ENCODE results near the gene C14orf180. TPM values are rescaled to one million over a fixed set of nuclear protein-coding genes. Genes with fewer than 3 reads are reported as not detected.

C14orf180 gene
- total RNA-seq, 1 experiment from 2014 or later: not detected

DNA sequence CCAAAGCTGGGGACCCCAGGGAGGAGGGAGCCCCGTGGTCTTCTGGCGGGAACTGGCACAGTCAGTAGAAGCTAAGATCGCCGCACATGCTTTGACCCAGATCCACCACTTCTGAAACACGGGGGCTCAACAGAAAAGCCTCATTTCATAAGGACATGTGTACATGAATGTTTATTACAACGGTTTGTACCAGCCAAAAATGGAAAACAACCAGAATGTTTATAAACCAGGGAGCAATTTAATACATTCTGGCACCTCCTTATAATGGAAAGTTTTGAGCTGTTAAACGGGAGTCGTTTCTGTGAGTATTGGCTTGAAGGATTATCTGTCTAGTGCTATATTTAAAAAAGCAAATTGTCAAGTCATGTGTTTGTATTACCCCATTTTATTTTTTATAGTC lies 32.3 kb downstream of the C14orf180 start:
- Histone ChIP-seq H3F3A (ENCODE audit: insufficient read depth, low read depth) (no peaks in the 10 kb centered on the region), H2AFZ (no peak overlapping the region), H3K4me3 (no peak overlapping the region), H3K9me3 (ENCODE audit: insufficient read depth, low read depth) (no peaks in the 10 kb centered on the region), H3K4me2 (no peak overlapping the region), H3K9me2 (ENCODE audit: insufficient read depth) (no peaks in the 10 kb centered on the region), H4K20me1 (ENCODE audit: insufficient read depth) (0 out of 2 replicates have a peak, but pooled peaks cover 4% of the 10 kb centered on the region), H3K4me1 (replicated peaks; ENCODE audit: insufficient read depth) (no peaks in the 10 kb centered on the region), H3K36me3 (ENCODE audit: low read depth) (no peaks in the 10 kb centered on the region), H3K79me2 (ENCODE audit: low read depth) (no peaks in the 10 kb centered on the region), H3K27ac (no peak overlapping the region), H3K27me3 (ENCODE audit: insufficient read depth, low read depth) (peaks cover 87% of the 10 kb centered on the region)
- no peak for TF ChIP-seq EZH2 (IDR thresholded peaks at IDR 0.05; ENCODE audit: low read depth)
- TF ChIP-seq, protein P1, sequence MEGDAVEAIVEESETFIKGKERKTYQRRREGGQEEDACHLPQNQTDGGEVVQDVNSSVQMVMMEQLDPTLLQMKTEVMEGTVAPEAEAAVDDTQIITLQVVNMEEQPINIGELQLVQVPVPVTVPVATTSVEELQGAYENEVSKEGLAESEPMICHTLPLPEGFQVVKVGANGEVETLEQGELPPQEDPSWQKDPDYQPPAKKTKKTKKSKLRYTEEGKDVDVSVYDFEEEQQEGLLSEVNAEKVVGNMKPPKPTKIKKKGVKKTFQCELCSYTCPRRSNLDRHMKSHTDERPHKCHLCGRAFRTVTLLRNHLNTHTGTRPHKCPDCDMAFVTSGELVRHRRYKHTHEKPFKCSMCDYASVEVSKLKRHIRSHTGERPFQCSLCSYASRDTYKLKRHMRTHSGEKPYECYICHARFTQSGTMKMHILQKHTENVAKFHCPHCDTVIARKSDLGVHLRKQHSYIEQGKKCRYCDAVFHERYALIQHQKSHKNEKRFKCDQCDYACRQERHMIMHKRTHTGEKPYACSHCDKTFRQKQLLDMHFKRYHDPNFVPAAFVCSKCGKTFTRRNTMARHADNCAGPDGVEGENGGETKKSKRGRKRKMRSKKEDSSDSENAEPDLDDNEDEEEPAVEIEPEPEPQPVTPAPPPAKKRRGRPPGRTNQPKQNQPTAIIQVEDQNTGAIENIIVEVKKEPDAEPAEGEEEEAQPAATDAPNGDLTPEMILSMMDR (conservative IDR thresholded peaks at IDR 0.05): no peak
- intact Hi-C loops (cut with micrococcal nuclease; ENCODE audit: unreplicated experiment): no loop called here
- no TSS peak for BruUV-seq (replicated peaks)
- no peak for DNase-seq
- ChIA-PET CTCF (no interaction called here), POLR2A (ENCODE audit: unreplicated experiment) (no interaction called here)

DNA sequence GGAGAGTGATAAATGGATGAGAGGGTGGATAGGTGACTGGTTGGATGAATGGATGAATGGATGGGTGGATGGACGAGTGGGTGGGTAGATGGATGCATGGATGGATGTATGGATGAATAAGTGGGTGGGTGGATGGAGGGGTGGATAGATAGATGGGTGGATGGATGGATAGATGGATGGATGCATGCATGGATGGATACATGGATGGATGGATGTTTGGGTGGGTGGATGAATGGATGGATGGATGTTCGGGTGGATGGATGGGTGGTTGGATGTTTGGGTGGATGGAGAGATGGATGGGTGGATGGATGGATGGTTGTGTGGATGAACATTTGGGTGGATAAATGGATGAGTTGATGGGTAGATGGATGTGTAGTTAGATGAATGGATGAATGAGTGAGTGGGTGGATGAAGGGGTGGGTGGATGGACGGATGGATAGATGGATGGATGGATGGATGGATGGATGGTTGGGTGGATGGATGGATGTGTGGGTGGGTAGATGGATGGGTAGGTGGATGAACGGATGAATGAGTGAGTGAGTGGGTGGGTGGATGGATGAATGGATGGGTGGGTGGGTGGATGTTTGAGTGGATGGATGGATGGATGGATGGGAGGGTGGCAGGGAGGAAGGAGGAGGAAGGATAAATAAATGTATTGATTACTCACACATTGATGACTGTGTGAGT lies 34.7 kb downstream of the C14orf180 start:
- 0 out of 2 replicates have a peak, but pooled peaks cover 4% of the 10 kb centered on the region for H4K20me1 ChIP-seq (ENCODE audit: insufficient read depth)
- CTCF ChIA-PET: no interaction called here

DNA sequence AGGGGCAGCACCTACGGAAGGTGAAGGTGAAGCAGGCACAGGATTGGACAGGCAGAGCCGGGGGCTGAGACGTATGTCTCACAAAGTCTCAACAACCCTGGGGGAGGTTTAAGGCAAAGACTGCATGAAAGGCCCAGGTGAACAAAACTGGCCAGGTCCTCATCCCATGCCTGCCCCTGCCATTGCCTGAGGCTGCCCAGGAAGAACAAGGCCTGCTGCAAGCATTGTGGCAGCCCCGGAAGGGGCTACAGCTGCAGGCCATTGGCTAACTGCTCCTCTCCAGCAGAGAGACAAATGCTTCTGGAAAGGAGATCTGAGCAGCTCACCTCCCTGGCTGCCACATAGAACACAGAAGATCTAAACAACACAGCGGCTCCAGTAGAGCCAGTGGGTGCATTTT lies 45.4 kb downstream of the C14orf180 start:
- no peaks in the 10 kb centered on the region for H3K9me2 ChIP-seq (ENCODE audit: insufficient read depth)
- no peak overlapping the region for H2AFZ ChIP-seq
- no peaks in the 10 kb centered on the region; the same call in 1 of the 2 replicates for H3K9me3 ChIP-seq (ENCODE audit: insufficient read depth, low read depth)
- no peaks in the 10 kb centered on the region for H3K79me2 ChIP-seq (ENCODE audit: low read depth)
- ChIA-PET CTCF (no interaction called here), POLR2A (ENCODE audit: unreplicated experiment) (no interaction called here)
- no peak overlapping the region for H3K4me2 ChIP-seq
- no peaks in the 10 kb centered on the region for H3F3A ChIP-seq (ENCODE audit: insufficient read depth, low read depth)
- no peaks in the 10 kb centered on the region for H4K20me1 ChIP-seq (ENCODE audit: insufficient read depth)
- H3K36me3 ChIP-seq (ENCODE audit: low read depth): no peaks in the 10 kb centered on the region
- H3K27ac ChIP-seq: no peak overlapping the region
- H3K4me3 ChIP-seq: no peak overlapping the region
- intact Hi-C loops (cut with micrococcal nuclease; ENCODE audit: unreplicated experiment): no loop called here
- no TSS peak for BruUV-seq (replicated peaks)
- H3K27me3 ChIP-seq (ENCODE audit: insufficient read depth, low read depth): peaks cover 90% of the 10 kb centered on the region
- H3K4me1 ChIP-seq (replicated peaks; ENCODE audit: insufficient read depth): no peaks in the 10 kb centered on the region
- TF ChIP-seq EZH2 (IDR thresholded peaks at IDR 0.05; ENCODE audit: low read depth): no peak
- TF ChIP-seq, protein P1 (conservative IDR thresholded peaks at IDR 0.05): no peak
- DNase-seq: no peak

More for the DNA sequence above, 34.7 kb downstream of the C14orf180 start:
- no peaks in the 10 kb centered on the region for H3K36me3 ChIP-seq (ENCODE audit: low read depth)
- TF ChIP-seq EZH2 (IDR thresholded peaks at IDR 0.05; ENCODE audit: low read depth): no peak
- TF ChIP-seq, protein P1 (conservative IDR thresholded peaks at IDR 0.05): no peak
- intact Hi-C loops (cut with micrococcal nuclease; ENCODE audit: unreplicated experiment): no loop called here
- H3K27ac ChIP-seq: no peak overlapping the region
- no TSS peak for BruUV-seq (replicated peaks)
- no peak overlapping the region for H2AFZ ChIP-seq
- H3K9me3 ChIP-seq (ENCODE audit: insufficient read depth, low read depth): no peaks in the 10 kb centered on the region
- no peaks in the 10 kb centered on the region for H3K4me1 ChIP-seq (replicated peaks; ENCODE audit: insufficient read depth)
- no peaks in the 10 kb centered on the region for H3K9me2 ChIP-seq (ENCODE audit: insufficient read depth)
- no peaks in the 10 kb centered on the region for H3K79me2 ChIP-seq (ENCODE audit: low read depth)
- H3F3A ChIP-seq (ENCODE audit: insufficient read depth, low read depth): no peaks in the 10 kb centered on the region
- no peak overlapping the region for H3K4me3 ChIP-seq
- no peak for DNase-seq
- no peak overlapping the region for H3K4me2 ChIP-seq
- H3K27me3 ChIP-seq (ENCODE audit: insufficient read depth, low read depth): peaks cover 89% of the 10 kb centered on the region
- POLR2A ChIA-PET (ENCODE audit: unreplicated experiment): no interaction called here
